Adrenal gland (tissue), 5 donors: Measurements from ENCODE around the gene TACC2.

Experiments used
- CTCF ChIP-seq, 6 experiments: fragments of 450-650 bp in 4 of 6; fragments of 200-600 bp in 2 of 6; sonication (generic) in 1 of 6; IDR thresholded peaks; 1 replicate in 5 of 6; 2 replicates in 1 of 6; pipeline versions ENCODE4 v1.5.1 to v1.8.0; 2016 to 2021; ENCODE audit warnings: antibody characterized with exemption in 6 of 6, mild to moderate bottlenecking in 2 of 6, moderate library complexity in 1 of 6
- POLR2A ChIP-seq, 2 donors: fragments of 450-650 bp; IDR thresholded peaks; one replicate each; pipeline ENCODE4 v1.6.1; 2017; ENCODE audit warnings: antibody characterized with exemption in 2 of 2, mild to moderate bottlenecking in 2 of 2, moderate library complexity in 1 of 2
- donor health status: DM: no; HTN: no; CAD: no.

GRCh38 chr10:122246830-122247520 is 258.0 kb downstream of the TACC2 start:
- TF ChIP-seq CTCF (IDR thresholded peaks at IDR 0.05) (no peak), POLR2A (IDR thresholded peaks at IDR 0.05) (no peak)
